GM13977 (cell line): ENCODE measurements around the gene COL9A2.

Experiments used
- DNase-seq: peaks from one replicate; pipeline ENCODE4 v3.0.0; 2012; ENCODE audit warnings: low spot score
- in situ Hi-C: fragments of 300-500 bp; cut with MboI; formaldehyde crosslinking; loops from one replicate; pipeline ENCODE4 v1.12.0; 2022; ENCODE audit warnings: low sequenced_read_pairs, low pct_unique_long_range_greater_than_20kb, mixed read lengths, inconsistent platforms; ENCODE audit not compliant: unreplicated experiment
- TF ChIP-seq, protein P1 (sequence below): IDR thresholded peaks from 2 replicates; pipeline ENCODE4 v1.5.1; 2012; ENCODE audit warnings: mild to moderate bottlenecking, control low read depth; ENCODE audit not compliant: insufficient read depth; ENCODE audit errors: extremely low read depth, missing control alignments

Gene COL9A2

DNA sequence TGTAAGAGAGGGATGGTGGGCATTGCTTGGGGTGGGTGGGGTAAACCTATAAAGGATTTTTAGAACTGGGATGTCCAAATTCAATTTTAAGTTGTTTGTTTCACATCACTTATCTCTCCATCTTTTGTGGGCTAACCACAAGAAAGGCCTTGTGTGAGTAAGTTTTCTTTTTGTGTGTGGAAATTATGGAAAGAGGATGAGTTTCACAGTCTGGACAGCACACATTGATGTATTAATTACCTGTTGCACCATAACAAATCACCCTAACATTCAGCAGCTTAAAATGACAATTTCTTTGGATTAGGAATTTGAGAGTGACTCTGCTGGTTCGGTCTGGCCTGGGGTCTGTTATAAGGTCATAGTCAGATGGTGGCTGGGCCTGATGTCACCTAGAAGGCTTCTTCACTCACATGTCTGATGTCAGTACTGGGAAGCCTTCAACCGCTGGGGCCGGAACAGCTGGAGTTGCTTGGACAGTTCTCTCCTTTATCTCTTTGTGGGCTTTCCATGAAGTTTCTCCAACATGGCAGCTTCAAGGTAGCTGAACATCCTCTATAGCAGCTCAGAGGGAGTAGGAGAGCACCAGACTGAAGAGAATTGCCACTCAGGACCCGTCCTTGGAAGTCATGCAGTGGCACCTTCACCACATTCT, 2.0 kb upstream of the COL9A2 start:
- in situ Hi-C loops: no loop called here
- no peak for DNase-seq
- TF ChIP-seq, protein P1, sequence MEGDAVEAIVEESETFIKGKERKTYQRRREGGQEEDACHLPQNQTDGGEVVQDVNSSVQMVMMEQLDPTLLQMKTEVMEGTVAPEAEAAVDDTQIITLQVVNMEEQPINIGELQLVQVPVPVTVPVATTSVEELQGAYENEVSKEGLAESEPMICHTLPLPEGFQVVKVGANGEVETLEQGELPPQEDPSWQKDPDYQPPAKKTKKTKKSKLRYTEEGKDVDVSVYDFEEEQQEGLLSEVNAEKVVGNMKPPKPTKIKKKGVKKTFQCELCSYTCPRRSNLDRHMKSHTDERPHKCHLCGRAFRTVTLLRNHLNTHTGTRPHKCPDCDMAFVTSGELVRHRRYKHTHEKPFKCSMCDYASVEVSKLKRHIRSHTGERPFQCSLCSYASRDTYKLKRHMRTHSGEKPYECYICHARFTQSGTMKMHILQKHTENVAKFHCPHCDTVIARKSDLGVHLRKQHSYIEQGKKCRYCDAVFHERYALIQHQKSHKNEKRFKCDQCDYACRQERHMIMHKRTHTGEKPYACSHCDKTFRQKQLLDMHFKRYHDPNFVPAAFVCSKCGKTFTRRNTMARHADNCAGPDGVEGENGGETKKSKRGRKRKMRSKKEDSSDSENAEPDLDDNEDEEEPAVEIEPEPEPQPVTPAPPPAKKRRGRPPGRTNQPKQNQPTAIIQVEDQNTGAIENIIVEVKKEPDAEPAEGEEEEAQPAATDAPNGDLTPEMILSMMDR: no peak

DNA sequence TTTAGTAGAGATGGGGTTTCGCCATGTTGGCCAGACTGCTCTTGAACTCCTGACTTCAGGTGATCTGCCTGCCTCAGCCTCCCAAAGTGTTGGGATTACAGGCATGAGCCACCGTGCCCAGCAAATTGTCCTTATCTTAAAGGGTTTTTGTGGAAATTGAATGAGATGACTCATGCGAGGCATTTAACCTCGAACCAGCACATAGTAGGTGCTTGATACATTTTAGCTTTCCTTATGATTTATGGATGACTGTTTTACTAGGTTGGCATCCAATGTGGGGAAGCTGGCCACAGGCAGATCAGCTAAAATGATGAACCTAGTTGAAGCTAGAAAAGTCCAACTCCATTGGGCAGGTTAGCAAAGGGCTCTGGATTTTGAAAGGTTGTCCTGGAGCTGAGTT, 1.4 kb upstream of the COL9A2 start:
- TF ChIP-seq, protein P1: no peak
- in situ Hi-C loops: no loop called here
- no peak for DNase-seq

DNA sequence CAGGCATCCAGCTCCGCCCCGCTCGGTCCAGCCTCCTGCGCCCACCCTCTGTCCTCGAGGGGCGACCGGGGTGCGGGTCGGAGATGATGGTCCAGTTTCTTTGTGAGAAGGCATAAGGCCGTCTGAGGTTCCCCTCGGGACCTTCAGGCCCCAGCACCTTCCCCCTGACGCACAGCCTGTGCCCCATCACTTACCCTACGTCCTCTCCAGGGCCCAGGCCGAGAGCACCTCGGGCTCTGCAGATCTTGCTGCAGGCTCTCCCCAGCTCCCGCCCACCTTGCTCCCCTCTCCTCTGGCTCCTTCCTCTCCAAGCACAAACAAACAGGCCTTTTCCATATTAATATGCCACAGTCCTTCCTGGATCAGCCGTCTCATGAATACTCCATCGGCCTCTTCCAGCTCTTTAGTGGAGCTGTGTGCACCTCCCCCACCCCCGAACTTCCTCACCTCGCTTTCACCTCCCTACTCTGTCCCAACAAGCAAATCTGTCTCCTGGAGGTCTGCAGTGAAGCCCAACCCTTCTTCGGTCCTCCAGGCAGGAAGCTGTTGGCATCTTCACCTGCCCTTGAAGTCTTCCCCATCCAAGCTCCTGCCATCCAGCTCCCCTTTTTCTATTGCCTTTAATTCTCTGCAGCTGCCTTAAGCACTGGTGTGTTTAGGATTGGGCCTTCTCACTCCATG, 448 bp upstream of the COL9A2 start:
- in situ Hi-C loops: no loop called here
- TF ChIP-seq, protein P1: no peak
- DNase-seq: no peak

GRCh38 chr1:40315795-40316594, 1.1 kb downstream of the COL9A2 start:
- DNase-seq: no peak
- TF ChIP-seq, protein P1: no peak
- in situ Hi-C loops: no loop called here

DNA sequence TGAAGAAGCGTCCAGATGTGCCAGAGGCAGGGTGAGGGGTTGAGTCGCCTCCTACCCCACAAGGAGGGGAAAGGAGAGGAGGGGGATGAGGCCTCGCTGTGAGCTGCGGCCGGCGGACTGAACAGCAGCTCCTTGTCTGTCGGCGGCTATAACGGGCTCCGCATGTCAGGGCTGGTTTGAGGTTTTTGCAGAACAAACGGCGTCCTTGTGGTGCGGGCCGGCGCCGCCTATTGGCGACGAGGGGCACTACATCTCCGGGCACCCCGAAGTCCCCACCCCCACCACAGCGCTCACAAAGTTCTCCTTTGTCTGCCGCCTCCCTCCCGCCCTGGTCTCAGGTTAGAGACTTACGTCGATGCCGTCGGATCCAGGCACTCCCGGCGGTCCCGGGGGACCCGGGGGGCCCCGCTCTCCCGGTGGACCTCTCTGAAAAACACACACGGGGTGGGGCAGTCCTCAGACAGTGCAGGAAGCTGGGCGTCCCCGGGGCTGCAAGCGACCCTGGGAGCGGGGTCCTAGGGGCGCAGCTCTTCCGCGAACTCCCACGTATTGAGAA, 1.8 kb downstream of the COL9A2 start:
- TF ChIP-seq, protein P1: peak; percentile 92
- in situ Hi-C loops: no loop called here
- DNase-seq: peak; percentile 89

DNA sequence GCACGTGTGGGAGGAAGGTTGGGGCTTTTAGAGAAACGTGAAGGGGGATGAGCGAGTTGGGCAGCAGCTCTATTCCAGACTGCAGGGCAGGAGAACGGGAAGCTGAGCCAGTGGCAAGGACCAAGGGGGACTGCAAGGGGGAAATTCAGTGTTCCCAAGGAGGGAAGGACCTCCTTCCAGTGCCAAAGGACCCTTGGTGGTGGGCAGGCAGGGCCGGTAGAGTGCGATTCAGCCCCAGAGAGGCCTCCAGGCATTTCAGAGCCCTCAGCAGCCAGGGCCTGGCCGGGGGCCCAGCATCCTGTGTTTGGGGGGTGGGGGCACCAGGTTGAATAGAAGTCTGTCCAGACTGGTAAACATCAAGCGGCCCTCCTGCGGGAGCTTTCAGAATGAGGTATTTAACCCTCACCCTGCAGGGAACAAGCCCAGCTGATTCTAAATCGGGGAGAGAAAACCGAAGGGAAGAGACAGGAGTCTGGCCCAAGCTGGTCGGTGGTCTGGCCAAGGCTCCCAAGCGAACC, 2.3 kb downstream of the COL9A2 start:
- DNase-seq: no peak
- in situ Hi-C loops: no loop called here
- TF ChIP-seq, protein P1: no peak
